MM.1S (cell line): ENCODE results near the gene UXT.

ENCODE experiments used
- EZH2phosphoT487 ChIP-seq: fragments of 300-600 bp; sonication (generic); IDR thresholded peaks from 2 replicates; pipeline ENCODE4 v1.6.1; 2018; ENCODE audit warnings: antibody characterized with exemption, low read length
- TF ChIP-seq, protein P1 (sequence below): fragments of 300-600 bp; sonication (generic); IDR thresholded peaks from 2 replicates; pipeline ENCODE4 v1.5.1; 2016; ENCODE audit warnings: antibody characterized with exemption, low read length, mixed read lengths

DNA sequence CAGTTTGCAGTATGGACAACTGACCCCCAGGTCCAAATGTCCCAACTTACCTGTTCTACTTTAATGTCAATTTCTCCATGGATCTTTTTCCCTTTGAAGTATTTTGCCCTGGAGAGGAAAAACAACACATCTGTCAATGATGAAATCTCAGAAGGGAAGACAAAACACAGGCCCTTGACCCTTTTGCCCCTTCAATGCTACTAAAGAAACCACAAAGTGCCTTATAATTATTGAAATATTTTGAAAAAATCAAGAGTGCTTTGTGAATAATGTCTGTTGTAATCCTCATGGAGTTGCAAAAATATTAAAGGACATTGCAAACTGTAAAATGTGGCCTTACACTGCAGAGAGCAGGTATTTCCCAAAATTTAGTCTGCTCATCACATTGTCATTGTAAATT, 51.9 kb downstream of the UXT start:
- TF ChIP-seq, protein P1, sequence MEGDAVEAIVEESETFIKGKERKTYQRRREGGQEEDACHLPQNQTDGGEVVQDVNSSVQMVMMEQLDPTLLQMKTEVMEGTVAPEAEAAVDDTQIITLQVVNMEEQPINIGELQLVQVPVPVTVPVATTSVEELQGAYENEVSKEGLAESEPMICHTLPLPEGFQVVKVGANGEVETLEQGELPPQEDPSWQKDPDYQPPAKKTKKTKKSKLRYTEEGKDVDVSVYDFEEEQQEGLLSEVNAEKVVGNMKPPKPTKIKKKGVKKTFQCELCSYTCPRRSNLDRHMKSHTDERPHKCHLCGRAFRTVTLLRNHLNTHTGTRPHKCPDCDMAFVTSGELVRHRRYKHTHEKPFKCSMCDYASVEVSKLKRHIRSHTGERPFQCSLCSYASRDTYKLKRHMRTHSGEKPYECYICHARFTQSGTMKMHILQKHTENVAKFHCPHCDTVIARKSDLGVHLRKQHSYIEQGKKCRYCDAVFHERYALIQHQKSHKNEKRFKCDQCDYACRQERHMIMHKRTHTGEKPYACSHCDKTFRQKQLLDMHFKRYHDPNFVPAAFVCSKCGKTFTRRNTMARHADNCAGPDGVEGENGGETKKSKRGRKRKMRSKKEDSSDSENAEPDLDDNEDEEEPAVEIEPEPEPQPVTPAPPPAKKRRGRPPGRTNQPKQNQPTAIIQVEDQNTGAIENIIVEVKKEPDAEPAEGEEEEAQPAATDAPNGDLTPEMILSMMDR, result no peak
- TF ChIP-seq EZH2phosphoT487, result no peak
